ENCODE data around the gene HS1BP3. TPM values are rescaled to one million over a fixed set of nuclear protein-coding genes. Genes with fewer than 3 reads are reported as not detected.

HS1BP3 gene
- total RNA-seq, 4 donors from 2014 or later: 16.6 to 26.9 (median 19.4) TPM

- Histone ChIP-seq H3K27ac (no peak overlapping the region), H3K27me3 (no peaks in the 10 kb centered on the region), H3K4me3 (no peak overlapping the region), H3K36me3 (no peaks in the 10 kb centered on the region), H3K4me1 (peaks cover 13 to 17% of the 10 kb centered on the region in 2 donors), H3K9me3 (no peaks in the 10 kb centered on the region)
- ATAC-seq (no peak), DNase-seq (no peak)
- TF ChIP-seq POLR2A (IDR thresholded peaks at IDR 0.05) (no peak), CTCF (IDR thresholded peaks at IDR 0.05 in 4 of 5, conservative IDR thresholded peaks at IDR 0.05 in 1 of 5) (no peak)
- intact Hi-C loops (cut with DNase I; ENCODE audit: low total_unique reads): loop anchor here (5.0 kb wide), 2 partner anchors 383 to 602 kb away; partner anchors contain the start of gene LAPTM4A
- in situ Hi-C loops (cut with MboI; ENCODE audit: low sequenced_read_pairs in 4 of 4): loop anchor here in 1 of 4 donors (25.0 kb wide), 1 partner anchor 458 kb away; the partner anchor contains the start of gene TDRD15
Observed at GRCh38 chr2:20654535-20654813, 3.6 kb upstream of the HS1BP3 start.

GRCh38 chr2:20653695-20654534 is 3.0 kb upstream of the HS1BP3 start:
- DNase-seq (no peak), ATAC-seq (no peak)
- in situ Hi-C loops (cut with MboI; ENCODE audit: low sequenced_read_pairs in 4 of 4): loop anchor here in 1 of 4 donors (25.0 kb wide), 1 partner anchor 458 kb away; the partner anchor contains the start of gene TDRD15
- H3K4me3 ChIP-seq: no peak overlapping the region
- peaks cover 15 to 18% of the 10 kb centered on the region in 2 donors for H3K4me1 ChIP-seq
- intact Hi-C loops (cut with DNase I; ENCODE audit: low total_unique reads): loop anchor here (5.0 kb wide), 2 partner anchors 383 to 602 kb away; partner anchors contain the start of gene LAPTM4A
- H3K36me3 ChIP-seq: no peaks in the 10 kb centered on the region
- TF ChIP-seq CTCF (IDR thresholded peaks at IDR 0.05 in 4 of 5, conservative IDR thresholded peaks at IDR 0.05 in 1 of 5) (no peak), POLR2A (IDR thresholded peaks at IDR 0.05) (no peak)
- H3K27ac ChIP-seq: no peak overlapping the region
- no peaks in the 10 kb centered on the region for H3K27me3 ChIP-seq
- H3K9me3 ChIP-seq: no peaks in the 10 kb centered on the region

GRCh38 chr2:20652673-20653575 is 2.0 kb upstream of the HS1BP3 start:
- DNase-seq (no peak), ATAC-seq (no peak)
- intact Hi-C loops (cut with DNase I; ENCODE audit: low total_unique reads) (loop anchor here (5.0 kb wide), 2 partner anchors 384 to 601 kb away; partner anchors contain the start of gene LAPTM4A), in situ Hi-C loops (cut with MboI; ENCODE audit: low sequenced_read_pairs in 4 of 4) (loop anchor here in 1 of 4 donors (25.0 kb wide), 1 partner anchor 459 kb away; the partner anchor contains the start of gene TDRD15)
- H3K27ac ChIP-seq: no peak overlapping the region
- H3K4me3 ChIP-seq: no peak overlapping the region
- no peak for TF ChIP-seq POLR2A (IDR thresholded peaks at IDR 0.05)
- no peak for TF ChIP-seq CTCF (IDR thresholded peaks at IDR 0.05 in 4 of 5, conservative IDR thresholded peaks at IDR 0.05 in 1 of 5)
- H3K27me3 ChIP-seq: no peaks in the 10 kb centered on the region
- H3K36me3 ChIP-seq: no peaks in the 10 kb centered on the region
- H3K4me1 ChIP-seq: peaks cover 15 to 18% of the 10 kb centered on the region in 2 donors
- H3K9me3 ChIP-seq: no peaks in the 10 kb centered on the region

- intact Hi-C loops (cut with DNase I; ENCODE audit: low total_unique reads): loop anchor here (5.0 kb wide), 2 partner anchors 385 to 600 kb away; partner anchors contain the start of gene LAPTM4A
- H3K27ac ChIP-seq: no peak overlapping the region
- DNase-seq: no peak
Observed at GRCh38 chr2:20652141-20652540, 1.2 kb upstream of the HS1BP3 start.

More at GRCh38 chr2:20652141-20652540, 1.2 kb upstream of the HS1BP3 start:
- peaks cover 15 to 18% of the 10 kb centered on the region in 2 donors for H3K4me1 ChIP-seq
- H3K27me3 ChIP-seq: no peaks in the 10 kb centered on the region
- H3K4me3 ChIP-seq: no peak overlapping the region
- no peaks in the 10 kb centered on the region for H3K9me3 ChIP-seq
- in situ Hi-C loops (cut with MboI; ENCODE audit: low sequenced_read_pairs in 4 of 4): loop anchor here in 1 of 4 donors (25.0 kb wide), 1 partner anchor 460 kb away; the partner anchor contains the start of gene TDRD15
- H3K36me3 ChIP-seq: no peaks in the 10 kb centered on the region
- no peak for ATAC-seq
- no peak for TF ChIP-seq POLR2A (IDR thresholded peaks at IDR 0.05)
- no peak for TF ChIP-seq CTCF (IDR thresholded peaks at IDR 0.05 in 4 of 5, conservative IDR thresholded peaks at IDR 0.05 in 1 of 5)

Measured in gastrocnemius medialis (tissue), 4 donors.